GM18505 (cell line): ENCODE data around the gene UBE4B.
"Not testable (repeated sequence)": the region's sequence is repeated elsewhere in the genome, so short reads cannot be mapped to it uniquely, and the experiment has no call there.

Experiments
- ATAC-seq: cut with Tn5 transposase; IDR thresholded peaks from one replicate; pipeline ENCODE4 v1.9.1; 2021; ENCODE audit not compliant: unreplicated experiment
- POLR2A ChIP-seq: IDR thresholded peaks from 4 replicates; pipeline ENCODE4 v1.6.1; 2011; ENCODE audit warnings: borderline replicate concordance; ENCODE audit not compliant: insufficient read depth, insufficient read length; ENCODE audit errors: extremely low read depth

The UBE4B gene

GRCh38 chr1:10200620-10201019 is 167.9 kb downstream of the UBE4B start:
- no peak for TF ChIP-seq POLR2A
- no peak for ATAC-seq

- no peak for TF ChIP-seq POLR2A
- ATAC-seq = no peak
Observed at GRCh38 chr1:10204003-10204642, 171.4 kb downstream of the UBE4B start.

GRCh38 chr1:10205206-10205605 is 172.4 kb downstream of the UBE4B start:
- not testable (repeated sequence) for ATAC-seq

- ATAC-seq = no peak
- TF ChIP-seq POLR2A = no peak
Observed at GRCh38 chr1:10207810-10208209, 175.1 kb downstream of the UBE4B start.

- no peak for TF ChIP-seq POLR2A
- no peak for ATAC-seq
Observed at GRCh38 chr1:10208537-10208936, 175.8 kb downstream of the UBE4B start.

GRCh38 chr1:10209590-10209904 is 176.8 kb downstream of the UBE4B start:
- TF ChIP-seq POLR2A = no peak
- ATAC-seq = no peak

- TF ChIP-seq POLR2A = peak; percentile 69
- ATAC-seq = peak; percentile 98
Observed at GRCh38 chr1:10209905-10210810, 177.4 kb downstream of the UBE4B start, which contains the start of gene KIF1B. KIF1B (plus strand) TSS chr1:10210570; CDS start chr1:10232329, 21,759 bp downstream.

GRCh38 chr1:10210841-10211804 is 178.4 kb downstream of the UBE4B start:
- peak; percentile 20 for ATAC-seq
- TF ChIP-seq POLR2A = no peak

GRCh38 chr1:10211805-10212410 is 179.2 kb downstream of the UBE4B start:
- ATAC-seq = no peak
- no peak for TF ChIP-seq POLR2A

GRCh38 chr1:10212476-10212875 is 179.7 kb downstream of the UBE4B start:
- ATAC-seq = no peak
- no peak for TF ChIP-seq POLR2A

- no peak for ATAC-seq
Observed at GRCh38 chr1:10213186-10213705, 180.5 kb downstream of the UBE4B start.

GRCh38 chr1:10216090-10216749 is 183.5 kb downstream of the UBE4B start:
- no peak for TF ChIP-seq POLR2A
- ATAC-seq = no peak

More at GRCh38 chr1:10213186-10213705, 180.5 kb downstream of the UBE4B start:
- no peak for TF ChIP-seq POLR2A
